Activated CD4-positive, alpha-beta T cell treated with anti-CD3 and anti-CD28 coated beads, Interleukin-10, Interleukin-2, amounts not matched to agents 100 ng/mL and 50 ng/mL, durations not matched to agents 16 hours and 8 hours (primary cell): ENCODE results near the gene KNDC1.
A peak's percentile ranks its signal among the peaks of the same experiment; 100 is the strongest.
"Not testable (repeated sequence)": the region's sequence is repeated elsewhere in the genome, so short reads cannot be mapped to it uniquely, and the experiment has no call there.

Experiments used
- DNase-seq: peaks from one replicate; pipeline ENCODE4 v3.0.0-alpha.2; 2020

KNDC1 gene, protein sequence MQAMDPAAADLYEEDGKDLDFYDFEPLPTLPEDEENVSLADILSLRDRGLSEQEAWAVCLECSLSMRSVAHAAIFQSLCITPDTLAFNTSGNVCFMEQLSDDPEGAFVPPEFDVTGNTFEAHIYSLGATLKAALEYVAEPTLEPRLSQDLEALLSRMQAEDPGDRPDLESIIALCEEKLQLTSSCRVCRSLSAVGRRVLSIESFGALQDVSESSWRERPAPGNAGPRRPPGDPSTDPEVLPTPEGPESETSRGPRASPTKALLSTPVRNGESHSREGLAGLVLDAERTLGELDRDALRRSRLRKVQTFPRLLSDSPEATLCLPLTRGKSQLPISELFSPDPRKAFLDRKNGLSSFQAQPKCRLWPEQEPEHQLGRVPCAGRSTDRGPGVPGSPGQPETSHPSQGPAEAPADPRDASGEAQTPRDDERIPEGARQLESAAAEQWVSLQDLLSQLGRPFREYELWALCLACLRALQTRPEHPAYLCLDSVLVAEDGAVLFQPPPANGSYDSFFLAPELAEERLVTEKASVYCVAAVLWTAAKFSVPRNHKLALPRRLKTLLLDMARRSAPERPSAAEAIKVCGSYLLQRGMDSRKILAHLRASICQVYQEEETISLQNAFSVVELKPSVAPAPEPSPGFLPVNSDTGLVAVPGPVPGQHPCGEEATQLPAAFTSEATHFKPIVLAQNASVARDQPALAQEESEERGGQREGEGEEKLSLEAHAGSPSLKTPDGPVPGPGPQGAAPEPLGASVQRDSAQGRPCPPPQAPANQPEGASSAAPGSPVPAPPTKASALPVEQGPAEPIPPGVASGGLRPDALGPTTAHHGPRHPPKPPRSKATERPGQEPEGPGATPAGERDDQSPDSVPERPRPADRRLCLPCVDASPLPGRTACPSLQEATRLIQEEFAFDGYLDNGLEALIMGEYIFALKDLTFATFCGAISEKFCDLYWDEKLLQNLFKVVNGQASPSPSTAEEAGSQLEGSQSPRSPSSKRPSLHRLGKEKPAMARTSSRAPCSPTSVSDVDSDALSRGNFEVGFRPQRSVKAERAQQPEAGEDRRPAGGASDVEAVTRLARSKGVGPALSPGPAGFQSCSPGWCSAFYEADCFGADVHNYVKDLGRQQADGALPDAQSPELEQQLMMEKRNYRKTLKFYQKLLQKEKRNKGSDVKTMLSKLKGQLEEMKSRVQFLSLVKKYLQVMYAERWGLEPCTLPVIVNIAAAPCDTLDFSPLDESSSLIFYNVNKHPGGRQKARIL (N-terminal part only)

GRCh38 chr10:133159950-133160825, at the start of gene KNDC1:
Gene KNDC1 (plus strand): TSS chr10:133160219. CDS start chr10:133160468, 249 bp downstream.
- DNase-seq = no peak

DNA sequence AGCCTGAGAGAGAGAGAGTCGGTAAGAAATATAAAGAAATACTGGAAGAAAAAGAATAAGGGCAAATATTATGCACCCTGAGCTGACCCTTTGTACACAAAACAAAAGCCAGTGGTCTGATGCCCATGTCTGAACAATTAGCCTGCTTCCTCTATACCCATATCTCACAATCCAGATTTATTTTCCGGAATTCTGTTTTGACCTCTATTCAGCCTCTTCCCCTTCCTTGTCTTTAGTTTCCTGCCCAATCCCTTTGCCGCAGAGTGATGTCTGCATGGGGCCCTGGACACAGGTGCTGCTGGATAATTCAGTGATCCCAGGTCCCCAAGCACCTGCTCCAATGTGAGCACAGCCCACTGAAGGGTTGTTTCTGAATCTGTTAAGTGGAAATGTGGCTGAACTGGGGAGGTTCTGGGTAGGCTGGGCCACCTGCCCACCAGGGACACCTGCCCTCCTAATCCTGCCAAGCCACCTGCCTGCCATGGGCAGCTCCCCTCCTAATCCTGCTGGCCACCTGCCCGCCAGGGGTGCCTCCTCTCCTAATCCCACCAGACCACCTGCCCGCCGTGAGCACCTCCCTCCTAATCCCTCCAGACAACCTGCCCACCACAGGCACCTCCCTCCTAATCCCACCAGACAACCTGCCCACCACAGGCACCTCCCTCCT, 49.3 kb upstream of the KNDC1 start:
- no peak for DNase-seq

GRCh38 chr10:133111640-133112039, 48.4 kb upstream of the KNDC1 start:
- DNase-seq = not testable (repeated sequence)

DNA sequence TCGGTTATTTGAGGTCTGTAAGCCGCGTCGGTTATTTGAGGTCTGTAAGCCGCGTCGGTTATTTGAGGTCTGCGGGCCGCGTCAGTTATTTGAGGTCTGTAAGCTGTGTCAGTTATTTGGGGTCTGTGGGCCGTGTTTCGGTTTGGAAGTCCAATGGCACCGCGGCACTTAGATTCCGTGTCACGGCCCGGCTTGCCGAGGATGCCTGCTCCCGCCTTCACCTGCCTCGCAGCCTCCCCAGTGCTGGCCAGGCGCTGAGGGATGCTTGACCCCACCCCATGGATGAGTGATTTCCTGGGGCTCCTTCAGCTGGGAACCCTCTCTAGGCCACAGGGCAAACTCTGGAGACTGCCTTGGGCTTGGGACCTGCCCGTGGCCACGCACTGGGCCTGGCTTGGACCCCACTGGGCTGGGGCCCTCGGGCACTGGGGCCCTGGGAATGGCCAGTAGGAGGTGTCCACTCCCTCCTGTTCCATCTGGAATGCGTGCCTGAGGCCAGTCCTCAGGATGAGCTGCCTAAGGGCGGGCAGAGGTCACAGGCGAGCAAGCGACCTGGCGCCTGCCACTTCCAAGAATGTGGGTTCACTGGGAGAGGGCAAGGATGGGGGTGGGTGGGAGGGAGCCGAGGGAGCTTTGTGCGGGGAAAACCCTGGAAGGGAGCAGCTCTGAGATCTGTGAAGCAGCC, 46.7 kb upstream of the KNDC1 start:
- DNase-seq = no peak

DNA sequence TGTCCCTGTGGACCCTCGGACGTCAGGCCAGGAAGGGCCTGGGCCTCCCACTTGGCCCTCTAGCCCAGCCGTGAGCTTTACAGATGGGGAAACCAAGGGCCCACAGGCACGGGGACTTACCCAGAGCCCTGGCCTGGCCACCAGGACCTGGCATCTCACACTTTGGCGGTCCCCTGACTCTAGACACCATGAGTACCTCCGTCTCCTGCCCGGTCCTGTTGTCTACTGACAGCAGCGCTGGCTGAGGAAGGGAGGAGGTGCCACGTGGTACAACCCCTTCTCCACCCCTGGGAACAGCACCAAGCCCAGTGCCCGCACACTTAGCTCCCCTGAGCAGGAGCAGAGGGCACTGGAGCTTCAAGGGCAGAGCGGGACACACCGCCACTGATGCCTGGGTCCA, 46.2 kb upstream of the KNDC1 start:
- DNase-seq = no peak

DNA sequence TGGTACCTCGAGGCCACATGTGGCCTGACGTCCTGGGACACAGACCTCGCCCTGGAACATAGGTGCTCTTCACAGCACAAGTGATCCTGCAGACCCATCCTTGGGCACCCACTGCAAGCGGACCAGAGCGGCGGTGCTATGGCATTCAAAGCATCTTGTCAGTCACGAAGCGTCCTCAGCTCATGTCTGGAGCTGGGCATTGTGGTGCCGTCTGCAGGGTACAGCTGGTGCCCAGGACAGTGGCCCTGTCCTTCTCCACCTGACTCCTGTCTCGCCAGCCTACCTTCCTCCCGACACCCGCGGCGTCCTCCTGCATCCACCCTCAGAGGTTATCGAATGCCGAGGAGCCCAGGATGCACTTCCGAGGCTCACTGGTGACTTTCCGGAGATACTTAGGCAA, 45.8 kb upstream of the KNDC1 start:
- DNase-seq = no peak

DNA sequence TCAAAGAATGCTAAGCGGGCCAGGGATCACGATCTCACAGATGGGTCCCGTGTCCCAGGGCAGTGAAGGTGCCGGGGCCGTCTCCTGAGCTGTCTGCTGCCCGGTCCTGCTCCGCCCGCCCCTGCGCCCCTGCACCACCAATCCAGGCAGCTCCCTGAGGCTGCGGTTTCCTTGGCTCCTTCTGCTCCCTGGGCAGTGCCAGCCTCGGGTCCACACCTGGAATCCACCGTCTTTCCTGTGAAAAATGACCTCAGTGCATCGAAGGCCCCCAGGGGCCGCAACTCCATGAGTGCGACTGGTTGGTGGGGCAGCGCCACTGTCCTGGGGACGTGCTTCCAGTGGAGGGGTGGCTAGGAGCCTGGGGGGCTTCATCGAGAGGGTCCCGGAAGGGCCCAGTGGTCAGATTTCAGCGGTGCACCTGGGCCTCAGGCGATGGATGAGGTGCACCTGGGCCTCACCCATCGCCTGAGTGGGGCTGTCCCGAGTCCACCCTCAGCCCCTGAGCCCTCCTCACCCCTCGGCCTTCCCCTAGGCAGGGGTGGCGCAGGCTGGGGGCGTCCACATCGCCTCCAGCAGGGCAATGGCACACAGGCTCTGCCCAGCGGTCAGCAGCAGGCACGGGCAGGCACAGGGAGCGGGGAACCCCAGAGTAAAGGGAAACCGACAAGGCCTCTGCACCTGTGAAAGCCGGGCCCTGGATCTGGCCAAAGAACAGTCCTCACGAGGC, 45.1 kb upstream of the KNDC1 start:
- DNase-seq = no peak

GRCh38 chr10:133115453-133115842, 44.6 kb upstream of the KNDC1 start:
- no peak for DNase-seq

- DNase-seq = no peak
Observed at GRCh38 chr10:133115976-133116375, 44.0 kb upstream of the KNDC1 start.

GRCh38 chr10:133116455-133116854, 43.6 kb upstream of the KNDC1 start:
- DNase-seq = no peak

DNA sequence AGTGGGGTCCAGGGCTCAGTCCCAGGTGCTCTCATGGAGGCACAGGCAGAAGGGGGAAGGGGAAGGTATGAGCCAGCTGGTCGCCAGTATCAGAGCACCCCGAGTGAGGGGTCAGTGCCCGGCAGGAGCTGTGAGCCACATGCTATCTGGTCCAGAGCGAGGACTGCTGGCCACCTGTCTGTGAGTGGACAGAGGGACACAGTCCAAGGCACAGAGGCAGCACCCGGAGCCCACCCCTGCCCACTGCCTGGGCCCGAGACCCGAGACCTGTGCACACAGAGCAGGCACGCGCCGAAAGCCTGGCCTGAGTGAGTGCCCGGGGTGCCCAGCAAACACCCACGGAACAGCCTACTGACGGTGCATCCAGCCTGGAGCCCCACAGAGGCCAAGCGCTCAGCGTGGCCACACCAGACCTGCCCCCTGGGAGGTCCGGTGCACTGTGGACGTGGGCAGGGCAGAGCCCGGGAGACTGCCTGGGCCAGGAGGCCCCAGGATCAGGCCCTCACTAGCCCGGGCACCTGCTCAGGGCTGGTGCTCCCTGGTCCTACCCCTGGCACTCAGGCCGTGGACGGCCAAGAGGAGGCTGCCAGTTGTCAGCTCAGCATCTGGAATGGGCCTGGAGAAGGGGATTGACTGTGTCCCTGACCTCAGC, 42.9 kb upstream of the KNDC1 start:
- no peak for DNase-seq

DNA sequence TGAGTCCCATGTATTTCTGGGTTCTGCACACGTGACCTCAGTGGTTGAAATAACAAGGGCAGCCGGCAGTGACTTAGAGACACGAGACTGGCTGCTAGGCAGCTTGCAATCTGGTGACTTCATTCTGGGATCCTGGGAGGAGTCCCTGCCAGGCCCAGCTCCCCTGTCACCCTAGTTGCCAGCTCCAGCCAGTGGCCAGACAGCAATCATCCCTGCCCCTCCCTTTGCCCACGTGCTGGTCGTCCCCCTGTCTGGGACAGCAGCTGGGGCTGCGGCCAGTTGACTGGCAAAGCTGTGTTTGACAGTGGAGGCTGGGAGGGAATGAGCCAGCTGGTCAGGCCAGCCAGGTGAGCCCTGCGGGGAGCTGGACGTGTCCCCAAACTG, 42.3 kb upstream of the KNDC1 start:
- DNase-seq = no peak

DNA sequence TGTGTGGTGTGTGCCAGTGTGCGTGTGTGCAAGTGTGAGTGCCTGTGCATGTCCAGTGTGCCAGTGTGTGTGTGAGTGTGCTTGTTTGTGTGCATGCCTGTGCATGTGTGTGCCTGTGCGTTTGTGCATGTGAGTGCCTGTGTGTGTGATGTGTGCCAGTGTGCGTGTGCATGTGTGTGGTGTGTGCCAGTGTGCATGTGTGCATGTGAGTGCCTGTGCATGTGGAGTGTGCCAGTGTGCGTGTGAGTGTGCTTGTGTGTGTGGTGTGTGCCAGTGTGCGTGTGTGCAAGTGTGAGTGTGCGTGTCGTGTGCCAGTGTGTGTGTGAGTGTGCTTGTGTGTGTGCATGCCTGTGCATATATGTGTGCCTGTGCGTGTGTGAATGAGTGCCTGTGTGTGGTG, 38.5 kb upstream of the KNDC1 start:
- DNase-seq = no peak

DNA sequence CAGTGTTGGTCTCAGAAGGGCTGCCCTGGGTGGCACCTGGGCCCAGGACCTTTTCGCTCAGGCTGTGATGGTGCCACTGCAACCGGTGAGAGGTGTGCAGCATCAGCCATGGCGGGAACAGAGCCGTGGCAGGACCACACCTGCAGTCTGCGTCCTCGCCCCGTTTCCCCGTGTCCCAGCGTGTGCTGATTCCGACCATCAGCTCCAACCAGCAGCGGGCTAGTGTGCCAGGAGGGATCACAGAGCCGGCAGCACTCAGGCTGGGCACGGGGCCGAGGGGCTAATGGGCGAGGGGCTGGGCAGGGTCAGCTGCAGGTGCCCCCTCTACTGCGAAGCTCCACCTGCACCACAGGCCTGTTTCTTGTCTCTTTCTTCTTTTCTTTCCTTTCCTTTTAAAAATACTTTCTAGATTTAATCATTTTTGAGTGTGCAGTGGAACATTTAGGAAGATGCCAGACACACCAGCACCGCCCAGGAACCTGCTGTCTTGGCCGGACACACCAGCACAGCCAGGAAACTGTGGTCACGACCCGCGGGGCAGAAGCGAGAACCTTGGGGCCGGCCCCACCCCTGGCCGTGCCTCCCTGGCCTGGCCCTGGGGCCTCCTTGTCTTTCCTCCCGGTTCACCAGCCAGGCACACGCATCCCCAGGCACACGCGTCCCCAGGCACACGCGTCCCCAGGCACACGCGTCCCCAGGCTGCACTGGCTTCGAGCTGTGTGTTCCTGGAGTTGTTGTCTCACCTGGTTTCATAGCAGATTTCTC, 37.7 kb upstream of the KNDC1 start:
- DNase-seq = no peak

- no peak for DNase-seq
Observed at GRCh38 chr10:133123050-133123745, 36.8 kb upstream of the KNDC1 start.

DNA sequence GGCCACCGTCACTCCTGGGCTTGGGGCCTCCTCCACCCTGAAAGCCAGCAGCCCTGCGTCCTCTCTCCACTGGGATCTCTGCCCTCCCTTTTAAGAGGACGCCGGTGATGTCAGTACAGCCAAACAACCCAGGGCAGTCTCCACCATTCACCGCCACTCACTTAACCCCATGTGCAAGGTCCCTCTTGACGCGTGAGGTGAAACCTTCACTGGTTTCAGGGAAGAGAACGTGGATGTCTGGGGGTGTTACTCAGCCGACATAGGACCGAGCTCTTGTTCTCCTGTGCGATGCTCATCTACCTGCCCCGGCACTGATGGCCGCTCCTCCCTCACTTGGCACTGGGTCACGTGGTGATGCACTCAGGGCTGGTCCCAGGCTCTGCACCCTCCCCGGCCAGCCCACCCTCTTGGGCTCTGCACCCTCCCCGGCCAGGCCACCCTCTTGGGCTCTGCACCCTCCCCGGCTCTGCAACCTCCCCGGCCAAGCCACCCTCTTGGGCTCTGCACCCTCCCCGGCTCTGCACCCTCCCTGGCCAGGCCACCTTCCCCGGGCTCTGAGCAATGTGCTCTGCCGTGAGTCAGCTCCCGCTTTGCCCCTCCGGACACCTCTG, 36.2 kb upstream of the KNDC1 start:
- no peak for DNase-seq

DNA sequence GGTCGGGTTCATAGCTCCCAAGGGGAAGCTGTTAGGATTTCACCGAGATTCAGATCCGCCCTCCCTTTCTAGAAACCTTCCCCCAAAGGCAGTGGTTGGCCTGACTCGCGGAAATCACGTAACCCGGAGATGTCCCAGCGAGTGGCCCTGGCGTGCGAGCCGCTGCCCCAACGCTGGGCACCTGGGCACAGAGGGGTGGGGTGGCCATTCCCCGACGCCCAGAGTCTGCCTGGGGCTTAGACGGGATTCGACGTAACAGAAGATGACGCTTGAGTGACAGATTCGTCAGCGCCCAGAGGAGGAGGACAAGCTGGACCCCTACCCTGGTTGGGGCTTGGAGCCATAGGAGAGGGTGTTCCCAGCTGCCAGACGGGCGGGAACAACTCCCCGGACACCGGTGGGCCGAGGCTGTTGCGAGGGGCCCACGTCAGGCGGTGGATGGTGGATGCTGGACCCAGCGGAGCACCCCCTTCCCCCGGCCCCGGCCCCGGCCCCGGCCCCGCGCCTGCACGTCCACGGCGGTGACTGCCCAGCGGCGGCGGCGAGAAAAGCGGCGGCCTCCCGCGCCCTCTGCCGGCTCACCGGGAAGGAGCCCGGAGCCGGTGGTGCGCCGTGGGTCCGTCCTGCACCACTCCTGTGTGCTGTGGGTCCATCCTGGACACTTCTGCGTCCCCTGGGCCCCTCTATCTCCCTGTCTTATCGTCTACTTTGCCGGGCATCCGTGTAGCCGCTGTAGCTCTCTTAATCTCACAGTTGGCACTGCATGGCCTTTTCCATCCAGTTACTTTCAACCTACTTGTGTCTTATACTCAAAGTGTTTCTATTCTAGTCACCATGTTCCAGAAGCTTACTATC, 35.4 kb upstream of the KNDC1 start:
- peak; percentile 18 for DNase-seq
